ENCODE results near the gene PSMF1. TPM values are rescaled to one million over a fixed set of nuclear protein-coding genes. Genes with fewer than 3 reads are reported as not detected.

The PSMF1 gene
- total and polyA plus RNA-seq, 2 donors (not counting 3 experiments of a cell fraction or from before 2014, with no cell fraction given): 142 to 354 TPM

GRCh38 chr20:1124421-1124820 lies 6.0 kb downstream of the PSMF1 start:
- H3K9ac ChIP-seq (replicated peaks; ENCODE audit: extremely low read depth, insufficient read depth, low read length): no peak overlapping the region
- ChIA-PET POLR2A (interaction anchor here (1.3 kb wide), 1 partner anchor 40 kb away, joined by 3 read pairs; no protein-coding TSS in a partner anchor), CTCF (interaction anchor here (1.1 to 1.2 kb wide), 2 partner anchors 16 to 379 kb away, joined by 4 to 5 read pairs; no protein-coding TSS in a partner anchor)
- DNase-seq (ENCODE audit: low read depth, low spot score) (no peak), FAIRE-seq (no peak)
- peaks cover 15 to 27% of the 10 kb centered on the region in 2 experiments for H3K36me3 ChIP-seq (ENCODE audit: control insufficient read depth in 2 of 2, extremely low read depth in 1 of 2, insufficient read depth in 2 of 2, low read length in 2 of 2)
- no TSS peak for BruUV-seq (replicated peaks)
- peaks cover 61% of the 10 kb centered on the region for H3K79me2 ChIP-seq (ENCODE audit: control insufficient read depth, insufficient read depth, low read length)
- peaks cover 4% of the 10 kb centered on the region for H4K20me1 ChIP-seq (replicated peaks; ENCODE audit: control insufficient read depth, extremely low read depth, insufficient read depth, low read length)
- intact Hi-C loops (cut with micrococcal nuclease) (no loop called here), dilution Hi-C loops (cut with MboI; ENCODE audit: extremely low pct_ligation_motif_present, low sequenced_read_pairs) (no loop called here)
- no peak for TF ChIP-seq MYC (IDR thresholded peaks at IDR 0.05; ENCODE audit: low read depth, low read length)
- no peak for TF ChIP-seq EZH2 (IDR thresholded peaks at IDR 0.05; ENCODE audit: borderline replicate concordance, low read depth, low read length, severe bottlenecking)
- TF ChIP-seq POLR2A (IDR thresholded peaks at IDR 0.05; ENCODE audit: low read depth, low read length): no peak
- TF ChIP-seq FOS (IDR thresholded peaks at IDR 0.05; ENCODE audit: borderline replicate concordance, insufficient read depth, low read length): no peak
- no peak for TF ChIP-seq JUN (IDR thresholded peaks at IDR 0.05; ENCODE audit: borderline replicate concordance, insufficient read depth, insufficient read length, low read depth)
- TF ChIP-seq POLR2AphosphoS5 (IDR thresholded peaks at IDR 0.05; ENCODE audit: insufficient read depth, low read depth, low read length): no peak
- TF ChIP-seq, protein P1, sequence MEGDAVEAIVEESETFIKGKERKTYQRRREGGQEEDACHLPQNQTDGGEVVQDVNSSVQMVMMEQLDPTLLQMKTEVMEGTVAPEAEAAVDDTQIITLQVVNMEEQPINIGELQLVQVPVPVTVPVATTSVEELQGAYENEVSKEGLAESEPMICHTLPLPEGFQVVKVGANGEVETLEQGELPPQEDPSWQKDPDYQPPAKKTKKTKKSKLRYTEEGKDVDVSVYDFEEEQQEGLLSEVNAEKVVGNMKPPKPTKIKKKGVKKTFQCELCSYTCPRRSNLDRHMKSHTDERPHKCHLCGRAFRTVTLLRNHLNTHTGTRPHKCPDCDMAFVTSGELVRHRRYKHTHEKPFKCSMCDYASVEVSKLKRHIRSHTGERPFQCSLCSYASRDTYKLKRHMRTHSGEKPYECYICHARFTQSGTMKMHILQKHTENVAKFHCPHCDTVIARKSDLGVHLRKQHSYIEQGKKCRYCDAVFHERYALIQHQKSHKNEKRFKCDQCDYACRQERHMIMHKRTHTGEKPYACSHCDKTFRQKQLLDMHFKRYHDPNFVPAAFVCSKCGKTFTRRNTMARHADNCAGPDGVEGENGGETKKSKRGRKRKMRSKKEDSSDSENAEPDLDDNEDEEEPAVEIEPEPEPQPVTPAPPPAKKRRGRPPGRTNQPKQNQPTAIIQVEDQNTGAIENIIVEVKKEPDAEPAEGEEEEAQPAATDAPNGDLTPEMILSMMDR (IDR thresholded peaks at IDR 0.05; ENCODE audit: extremely low read depth in 1 of 2, insufficient read depth in 1 of 2, low read depth in 1 of 2, low read length in 2 of 2): no peak
- TF ChIP-seq MAX (IDR thresholded peaks at IDR 0.05; ENCODE audit: insufficient read depth, insufficient read length): no peak
- no peak for TF ChIP-seq GATA2 (IDR thresholded peaks at IDR 0.05; ENCODE audit: insufficient read depth, insufficient read length, low read depth, low read length)
- no peak overlapping the region for H3K4me3 ChIP-seq (replicated peaks in 1 of 3; ENCODE audit: insufficient read depth in 1 of 3, low read depth in 1 of 3, low read length in 3 of 3)
- no peak overlapping the region for H3K4me2 ChIP-seq (ENCODE audit: insufficient read depth, low read length)
- no peaks in the 10 kb centered on the region for H3K27me3 ChIP-seq (ENCODE audit: control insufficient read depth in 2 of 2, insufficient read depth in 2 of 2, low read length in 2 of 2)
- H3K9me3 ChIP-seq (replicated peaks; ENCODE audit: control insufficient read depth, insufficient read depth, low read length): no peaks in the 10 kb centered on the region
- H2AFZ ChIP-seq (ENCODE audit: low read depth, low read length): no peak overlapping the region
- peaks cover 21% of the 10 kb centered on the region for H3K4me1 ChIP-seq (ENCODE audit: control insufficient read depth, extremely low read depth, insufficient read depth, low read length)
- no peaks in the 10 kb centered on the region for H3K9me1 ChIP-seq (replicated peaks; ENCODE audit: control insufficient read depth, extremely low read depth, insufficient read depth, low read length)
- no peak overlapping the region for H3K27ac ChIP-seq (ENCODE audit: insufficient read depth, low read depth, low read length)

Data from endothelial cell of umbilical vein (primary cell).